Anterior cingulate cortex (tissue), 58 donors: ENCODE results near the gene BCAS3.
A peak's percentile ranks its signal among the peaks of the same experiment; 100 is the strongest.
"Not testable (repeated sequence)": the region's sequence is repeated elsewhere in the genome, so short reads cannot be mapped to it uniquely, and the experiment has no call there.

ENCODE experiments used
- DNase-seq, 58 donors: peaks; one replicate each; lab custom pipeline; 2025; lab: John Stamatoyannopoulos, UW

The BCAS3 gene

DNA sequence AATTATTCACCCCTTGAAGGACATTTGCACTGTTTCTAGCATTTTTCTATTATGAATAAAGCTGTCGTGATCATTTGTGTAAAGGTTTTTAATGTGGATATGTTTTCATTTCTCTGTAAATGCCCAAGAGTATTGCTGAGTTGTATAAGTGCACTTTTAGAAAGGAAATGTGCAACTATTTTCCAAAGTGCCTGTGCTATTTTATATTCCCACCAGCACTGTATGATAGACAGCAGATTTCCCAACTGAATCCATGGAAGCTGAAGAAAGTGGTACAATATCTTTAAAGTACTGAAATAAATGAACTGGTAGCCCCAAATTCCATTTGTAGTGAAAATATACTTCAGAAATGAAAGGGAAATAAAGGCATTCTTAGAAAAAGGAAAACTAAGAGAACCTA lies 238.4 kb downstream of the BCAS3 start:
- DNase-seq = no peak

DNA sequence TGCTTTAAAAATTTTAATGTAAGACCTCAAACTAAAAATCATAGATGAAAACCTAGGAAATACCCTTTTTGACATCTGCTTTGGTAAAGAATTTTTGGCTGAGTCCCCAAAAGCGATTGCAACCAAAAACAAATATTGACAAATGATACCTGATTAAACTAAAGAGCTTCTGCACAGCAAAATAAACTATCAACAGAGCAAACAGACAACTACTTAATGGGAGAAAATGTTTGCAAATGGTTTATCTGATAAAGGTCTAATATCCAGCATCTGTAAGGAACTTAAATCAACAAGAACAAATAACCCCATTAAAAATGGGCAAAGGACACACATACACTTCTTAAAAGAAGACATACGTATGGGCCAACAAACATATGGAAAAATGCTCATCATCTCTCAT lies 242.5 kb downstream of the BCAS3 start:
- DNase-seq = no peak

- DNase-seq = no peak
Observed at GRCh38 chr17:60923000-60923399, 245.3 kb downstream of the BCAS3 start.

GRCh38 chr17:60926466-60927183 lies 249.0 kb downstream of the BCAS3 start:
- DNase-seq = no peak

DNA sequence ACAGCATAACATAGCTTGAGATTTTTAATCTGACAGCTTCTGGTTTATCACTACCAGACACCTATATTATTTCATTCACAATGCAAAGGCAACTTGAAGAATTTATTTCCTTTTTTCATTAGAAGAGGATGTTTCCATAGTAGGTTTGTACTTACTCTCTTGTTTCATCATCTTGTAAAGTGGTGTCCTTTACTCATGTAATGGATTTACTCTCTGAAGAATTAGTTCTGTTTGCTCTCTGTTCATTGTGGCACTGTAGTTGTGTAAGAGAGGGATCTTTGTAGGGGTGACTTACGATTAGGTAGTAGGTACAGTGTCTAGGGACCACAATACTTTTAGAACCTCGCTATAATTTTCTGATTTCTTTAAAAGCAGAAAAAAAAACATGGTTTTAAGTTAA lies 256.1 kb downstream of the BCAS3 start:
- no peak for DNase-seq

DNA sequence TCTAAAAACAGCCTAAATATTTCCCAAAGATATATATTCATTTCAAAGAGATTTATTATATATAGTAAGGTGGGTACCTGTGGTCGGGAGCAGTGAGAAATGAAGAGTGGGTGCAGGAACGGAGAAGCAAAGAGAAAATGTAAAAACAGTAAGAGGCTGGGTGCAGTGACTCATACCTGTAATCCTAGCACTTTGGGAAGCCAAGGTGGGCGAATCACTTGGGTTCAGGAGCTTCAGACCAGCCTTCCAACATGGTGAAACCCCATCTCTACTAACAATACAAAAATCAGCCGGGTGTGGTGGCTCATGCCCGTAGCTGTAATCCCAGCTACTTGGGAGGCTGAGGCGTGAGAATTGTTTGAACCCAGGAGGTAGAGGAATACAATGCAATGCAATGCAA lies 257.1 kb downstream of the BCAS3 start:
- no peak for DNase-seq

GRCh38 chr17:60935991-60936390 lies 258.3 kb downstream of the BCAS3 start:
- not testable (repeated sequence) for DNase-seq

DNA sequence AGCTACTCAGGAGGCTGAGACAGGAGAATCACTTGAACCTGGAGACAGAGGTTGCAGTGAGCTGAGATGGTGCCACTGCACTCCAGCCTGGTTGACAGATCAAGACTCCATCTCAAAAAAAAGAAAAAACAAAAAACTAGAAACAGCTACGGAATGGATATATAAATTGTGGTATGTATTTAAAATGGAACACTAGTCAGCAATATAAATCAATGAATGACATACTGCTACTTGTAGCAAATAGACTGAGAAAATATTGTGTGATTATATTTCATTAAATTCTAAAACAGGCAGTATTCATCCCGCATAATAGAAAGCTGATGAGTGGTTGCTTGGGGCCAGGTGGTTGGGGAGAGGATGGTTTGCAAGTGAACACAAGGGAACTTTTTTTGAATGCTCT lies 261.7 kb downstream of the BCAS3 start:
- no peak for DNase-seq

DNA sequence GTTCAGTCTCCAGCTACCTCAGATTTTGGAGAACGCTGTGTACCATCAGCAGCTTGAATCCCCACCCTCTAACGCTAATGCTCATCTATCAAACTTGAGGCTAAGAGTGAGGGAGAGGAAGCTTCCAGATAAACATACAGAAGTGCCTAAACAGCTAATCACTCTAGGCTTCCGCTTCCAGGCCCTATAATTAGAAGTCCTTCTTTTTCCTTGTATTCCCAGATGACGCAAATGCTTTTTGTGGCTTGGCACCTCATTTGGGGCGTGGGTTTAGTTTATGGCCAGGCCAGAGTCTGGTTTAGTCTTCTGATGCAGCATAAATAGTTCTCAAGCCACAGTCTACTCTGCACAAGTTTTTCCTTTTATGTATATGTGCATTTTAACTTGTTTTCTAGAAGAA lies 263.4 kb downstream of the BCAS3 start:
- peak in 18 of 58 donors; percentile 0 to 28 (median 2) for DNase-seq

DNA sequence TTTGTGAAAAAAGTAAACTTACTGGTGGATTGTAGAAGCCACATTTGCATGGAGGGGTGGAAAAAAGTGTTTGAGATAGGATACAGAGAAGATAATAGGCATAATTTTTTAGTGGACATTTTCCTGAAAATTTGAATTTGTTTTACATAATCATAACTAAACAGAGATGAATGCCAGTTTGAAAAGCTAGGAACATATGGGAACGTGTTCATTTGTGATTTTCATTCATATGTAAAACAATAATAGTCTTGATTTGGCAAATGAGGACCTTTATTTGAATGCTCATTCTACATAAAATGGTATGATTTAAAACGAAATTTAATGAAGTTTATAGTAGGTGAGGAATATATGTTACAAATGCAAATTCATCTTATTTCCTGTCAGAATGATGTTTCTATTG lies 263.9 kb downstream of the BCAS3 start:
- DNase-seq = no peak

GRCh38 chr17:60944751-60945150 lies 267.1 kb downstream of the BCAS3 start:
- DNase-seq = no peak

DNA sequence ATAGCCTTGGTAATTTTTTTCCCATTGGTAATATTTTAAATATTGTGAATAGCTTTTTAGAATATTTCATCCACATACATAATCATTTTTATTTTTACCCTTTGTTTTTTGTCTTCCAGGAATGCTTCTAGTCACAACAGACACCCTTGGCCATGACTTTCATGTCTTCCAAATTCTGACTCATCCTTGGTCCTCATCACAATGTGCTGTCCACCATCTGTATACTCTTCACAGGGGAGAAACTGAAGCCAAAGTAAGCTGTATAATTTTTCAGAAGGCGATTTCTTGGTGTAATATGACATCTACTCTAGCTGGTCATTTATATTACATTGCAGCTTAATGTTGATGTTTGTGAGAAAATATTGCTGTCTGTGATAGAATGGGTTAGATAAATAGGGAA lies 269.4 kb downstream of the BCAS3 start:
- DNase-seq = peak in 2 of 58 donors; percentile 0

DNA sequence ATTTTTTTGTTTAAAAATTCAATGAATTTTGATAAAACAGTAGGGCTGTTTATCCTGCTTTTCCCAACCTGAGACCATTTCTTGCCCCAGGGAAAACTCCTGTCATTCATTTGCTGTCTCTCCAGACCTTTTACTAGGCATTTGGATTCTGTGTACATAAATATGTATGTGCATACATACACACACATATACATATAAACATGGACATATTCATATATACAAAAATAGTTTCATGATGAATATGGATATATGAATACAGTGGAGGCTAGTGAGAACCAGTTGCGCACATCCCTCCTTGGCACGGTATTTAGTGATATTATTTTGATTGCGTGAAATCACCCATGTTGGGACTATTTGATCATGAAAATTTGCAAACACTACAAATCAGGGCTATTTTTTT lies 269.9 kb downstream of the BCAS3 start:
- DNase-seq = no peak

- DNase-seq = no peak
Observed at GRCh38 chr17:60952747-60953146, 275.1 kb downstream of the BCAS3 start.

GRCh38 chr17:60959011-60959410 lies 281.4 kb downstream of the BCAS3 start:
- no peak for DNase-seq

GRCh38 chr17:60959696-60960095 lies 282.0 kb downstream of the BCAS3 start:
- DNase-seq = no peak

DNA sequence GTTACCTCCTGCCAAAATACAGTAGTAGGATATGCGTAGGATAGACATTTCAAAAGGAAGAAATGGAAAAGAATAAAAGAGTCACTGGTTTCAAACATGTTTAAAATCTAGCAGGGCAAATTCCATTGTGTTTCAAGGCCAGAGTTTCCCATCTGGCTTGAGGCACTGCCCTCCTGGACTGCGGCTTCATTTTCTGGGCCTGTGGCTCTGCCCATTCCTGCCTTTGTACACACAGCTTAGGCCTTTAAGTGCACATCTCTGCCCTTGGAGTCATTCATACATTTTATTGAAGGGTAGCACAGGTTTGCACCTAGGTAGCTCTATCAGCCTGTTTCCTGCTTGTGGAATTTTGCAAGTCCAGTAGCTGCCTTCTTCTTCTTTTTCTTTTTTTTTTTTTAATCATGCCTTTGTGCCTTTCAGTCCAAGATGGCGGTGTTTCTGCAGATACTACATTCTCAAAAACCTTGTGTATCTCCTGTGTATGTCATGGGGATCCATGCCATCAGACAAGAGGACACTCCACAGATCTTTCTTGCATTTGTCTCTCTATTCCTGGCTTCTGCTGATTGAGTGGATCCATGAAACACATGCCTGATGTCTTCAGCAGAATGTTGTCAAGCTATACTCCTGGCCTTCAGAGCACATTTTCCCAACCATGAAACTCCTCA lies 282.9 kb downstream of the BCAS3 start:
- DNase-seq = no peak

GRCh38 chr17:60964160-60964559 lies 286.5 kb downstream of the BCAS3 start:
- DNase-seq = no peak

- no peak for DNase-seq
Observed at GRCh38 chr17:60968266-60968665, 290.6 kb downstream of the BCAS3 start.

- no peak for DNase-seq
Observed at GRCh38 chr17:60969500-60970037, 291.9 kb downstream of the BCAS3 start.

GRCh38 chr17:60970741-60971140 lies 293.1 kb downstream of the BCAS3 start:
- no peak for DNase-seq
